GM12878 (cell line): ENCODE results near the gene SETD5. TPM values are rescaled to one million over a fixed set of nuclear protein-coding genes. Genes with fewer than 3 reads are reported as not detected.

Experiments used
- ATAC-seq: fragments of 200-7000 bp; cut with Tn5 transposase; 3 replicates; pipeline ENCODE4 v1.9.1; 2020; ENCODE audit warnings: mild to moderate bottlenecking, moderate library complexity
- BruUV-seq: library from RNA; stranded (reverse); fragments of 400-500 nt; replicated peaks from 2 replicates; lab custom pipeline; 2021; lab: Mats Ljungman, UMichigan
- CTCF ChIA-PET: fragments of 300-600 bp; sonication (Branson Sonifier 250); formaldehyde crosslinking; extraction: SDS; loops from one replicate; lab custom pipeline; 2021; ENCODE audit warnings: inconsistent platforms; lab: Yijun Ruan, JAX
- POLR2A ChIA-PET: fragments of 350-600 bp; formaldehyde crosslinking; extraction: SDS; loops from one replicate; lab custom pipeline; 2021; ENCODE audit warnings: inconsistent platforms; lab: Charles Lee
- RAD21 ChIA-PET: fragments of 300-600 bp; sonication (Branson Sonifier 250); formaldehyde crosslinking; loops from one replicate; lab custom pipeline; 2023; ENCODE audit warnings: antibody characterized with exemption; ENCODE audit not compliant: unreplicated experiment; lab: Charles Lee
- SMC1A ChIA-PET: fragments of 300-600 bp; sonication (Branson Sonifier 250); formaldehyde crosslinking; loops from one replicate; lab custom pipeline; 2023; ENCODE audit not compliant: unreplicated experiment, uncharacterized antibody; lab: Charles Lee
- DNase-seq: peaks from one replicate; pipeline ENCODE4 v3.0.0-alpha.2; 2011; ENCODE audit warnings: low read depth, low spot score
- FAIRE-seq: peaks from 3 replicates; lab custom pipeline; 2011; peaks lifted over from hg19 to GRCh38; lab: Jason Lieb, UNC
- H2AFZ ChIP-seq: 2 replicates; pipeline ENCODE4 v1.6.0; 2011; ENCODE audit warnings: low read depth, low read length, control low read depth; ENCODE audit not compliant: control insufficient read depth
- H3K27ac ChIP-seq: 2 replicates; pipeline ENCODE4 v1.5.1; 2011; ENCODE audit warnings: control low read depth; ENCODE audit not compliant: control insufficient read depth, insufficient read depth
- H3K27me3 ChIP-seq, 2 experiments: replicated peaks in 1 of 2; 2 replicates each; pipeline versions ENCODE4 v1.6.0 to v1.6.1; 2011; ENCODE audit warnings: low read length in 1 of 2; ENCODE audit not compliant: control insufficient read depth in 2 of 2, insufficient read depth in 2 of 2
- H3K36me3 ChIP-seq, 2 experiments: 2 replicates each; pipeline ENCODE4 v1.5.1; 2011; ENCODE audit warnings: low read length in 1 of 2; ENCODE audit not compliant: control insufficient read depth in 2 of 2, insufficient read depth in 2 of 2
- H3K4me1 ChIP-seq: 2 replicates; pipeline ENCODE4 v1.6.1; 2011; ENCODE audit warnings: mild to moderate bottlenecking, low read length, moderate library complexity, mixed read lengths; ENCODE audit not compliant: control insufficient read depth, insufficient read depth
- H3K4me2 ChIP-seq: 2 replicates; pipeline ENCODE4 v1.6.0; 2011; ENCODE audit warnings: control low read depth; ENCODE audit not compliant: control insufficient read depth, insufficient read depth
- H3K4me3 ChIP-seq: fragments of 200-600 bp; sonication (generic); 2 replicates; pipeline ENCODE4 v1.5.1; 2016
- H3K79me2 ChIP-seq: 2 replicates; pipeline ENCODE4 v1.6.0; 2011; ENCODE audit warnings: low read length; ENCODE audit not compliant: control insufficient read depth, insufficient read depth
- H3K9ac ChIP-seq: 2 replicates; pipeline ENCODE4 v1.8.0; 2011; ENCODE audit warnings: low read length, control low read depth, mixed read lengths; ENCODE audit not compliant: control insufficient read depth, insufficient read depth
- H3K9me3 ChIP-seq: replicated peaks from 3 replicates; pipeline ENCODE4 v1.5.1; 2011; ENCODE audit warnings: mild to moderate bottlenecking, low read length; ENCODE audit not compliant: control insufficient read depth, insufficient read depth
- H4K20me1 ChIP-seq: 2 replicates; pipeline ENCODE4 v1.6.0; 2011; ENCODE audit not compliant: control insufficient read depth, insufficient read depth
- RUNX3 ChIP-seq: IDR thresholded peaks from 2 replicates; pipeline ENCODE4 v1.6.1; 2012; ENCODE audit warnings: low read length, inconsistent platforms
- WGBS: methylation state at CpG from one replicate; pipeline ENCODE4 v1.1.6; 2016; ENCODE audit warnings: low lambda C conversion rate; ENCODE audit not compliant: insufficient replicate concordance, insufficient coverage; ENCODE audit errors: missing lambda C conversion rate; 5-methylcytosine and 5-hydroxymethylcytosine counted together
- in situ Hi-C: fragments of 300-500 bp; cut with MboI; formaldehyde crosslinking; loops from 9 replicates; pipeline ENCODE4 v1.14.3; 2018; ENCODE audit warnings: mixed read lengths
- intact Hi-C: fragments of 100-400 bp; cut with micrococcal nuclease; formaldehyde crosslinking; loops from one replicate; pipeline ENCODE4 v1.14.2; 2022; ENCODE audit not compliant: unreplicated experiment
- polyA plus RNA-seq, 11 experiments: library from polyadenylated mRNA; depleted of rRNA in 4 of 11; unstranded in 6 of 11; stranded (reverse) in 5 of 11; fragments of >200 nt; fragmentation: Nextera tagmentation in 4 of 11; fragmentation: Illumina TruSeq in 1 of 11; extraction: Ambion mirVana in 4 of 11; extraction: Trizol in 1 of 11; gene quantifications; 1 replicate in 1 of 11; 2 replicates in 10 of 11; pipeline versions ENCODE4 v1.2.1 to v1.2.3, GENCODE V29; 2011 to 2016; ENCODE audit warnings: inconsistent platforms in 2 of 11, missing spikeins in 2 of 11, low read depth in 1 of 11
- total RNA-seq, 4 experiments: library from RNA; depleted of rRNA in 3 of 4; stranded (reverse); fragments of >200 nt in 3 of 4; fragmentation: Illumina TruSeq in 1 of 4; extraction: Trizol in 1 of 4; gene quantifications; 2 replicates each; pipeline versions ENCODE4 v1.2.1 to v1.2.3, GENCODE V29; 2013 to 2021
- TF ChIP-seq, protein P1 (sequence below): fragments of 450-650 bp; IDR thresholded peaks from 2 replicates; pipeline ENCODE4 v1.6.1; 2017; ENCODE audit warnings: mild to moderate bottlenecking, moderate library complexity

Gene SETD5
- total and polyA plus RNA-seq, 10 of the 15 experiments (the other 5 are each of a cell fraction or from before 2014, with no cell fraction given), result 8.2 to 94.0 (median 55.4) TPM

DNA sequence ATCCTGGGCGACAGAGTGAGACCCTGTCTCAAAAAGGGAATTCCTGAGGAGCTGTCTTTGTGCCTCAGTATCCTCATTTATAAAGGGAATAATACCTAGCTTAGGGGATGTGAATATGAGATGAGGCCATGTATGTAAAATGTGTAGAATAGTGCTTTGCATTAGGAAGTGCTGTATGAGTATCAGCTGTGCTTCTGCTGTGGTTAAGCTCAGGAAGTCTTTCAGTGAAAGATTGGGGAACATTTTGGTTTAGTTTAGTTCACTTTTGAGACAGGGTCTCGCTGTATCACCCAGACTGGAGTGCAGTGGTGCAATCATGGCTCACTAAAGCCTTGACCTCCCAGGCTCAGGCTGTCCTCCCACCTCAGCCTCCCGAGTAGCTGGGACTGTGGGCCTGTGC, 23.9 kb upstream of the SETD5 start:
- intact Hi-C loops, result no loop called here
- Histone ChIP-seq H3K27me3 (no peaks in the 10 kb centered on the region), H3K27ac (no peak overlapping the region), H4K20me1 (no peaks in the 10 kb centered on the region), H3K4me3 (no peak overlapping the region), H3K4me1 (peaks cover 4% of the 10 kb centered on the region; the same call in 1 of the 2 replicates), H3K4me2 (no peak overlapping the region), H3K79me2 (no peaks in the 10 kb centered on the region; the same call in 1 of the 2 replicates), H2AFZ (no peak overlapping the region), H3K9ac (no peak overlapping the region), H3K36me3 (peaks cover 0 to 30% of the 10 kb centered on the region in 2 experiments; a peak in 2 of 4 replicates), H3K9me3 (no peaks in the 10 kb centered on the region)
- ChIA-PET CTCF (no interaction called here), SMC1A (interaction anchor here (2.4 to 3.6 kb wide), 2 partner anchors 10 to 21 kb away, joined by 16 to 18 read pairs; partner anchors contain the start of gene THUMPD3), RAD21 (no interaction called here), POLR2A (interaction anchor here (1.1 to 1.6 kb wide), 2 partner anchors 20 to 26 kb away, joined by 3 to 4 read pairs; no protein-coding TSS in a partner anchor)
- in situ Hi-C loops, result no loop called here
- FAIRE-seq, result no peak
- TF ChIP-seq, protein P1, sequence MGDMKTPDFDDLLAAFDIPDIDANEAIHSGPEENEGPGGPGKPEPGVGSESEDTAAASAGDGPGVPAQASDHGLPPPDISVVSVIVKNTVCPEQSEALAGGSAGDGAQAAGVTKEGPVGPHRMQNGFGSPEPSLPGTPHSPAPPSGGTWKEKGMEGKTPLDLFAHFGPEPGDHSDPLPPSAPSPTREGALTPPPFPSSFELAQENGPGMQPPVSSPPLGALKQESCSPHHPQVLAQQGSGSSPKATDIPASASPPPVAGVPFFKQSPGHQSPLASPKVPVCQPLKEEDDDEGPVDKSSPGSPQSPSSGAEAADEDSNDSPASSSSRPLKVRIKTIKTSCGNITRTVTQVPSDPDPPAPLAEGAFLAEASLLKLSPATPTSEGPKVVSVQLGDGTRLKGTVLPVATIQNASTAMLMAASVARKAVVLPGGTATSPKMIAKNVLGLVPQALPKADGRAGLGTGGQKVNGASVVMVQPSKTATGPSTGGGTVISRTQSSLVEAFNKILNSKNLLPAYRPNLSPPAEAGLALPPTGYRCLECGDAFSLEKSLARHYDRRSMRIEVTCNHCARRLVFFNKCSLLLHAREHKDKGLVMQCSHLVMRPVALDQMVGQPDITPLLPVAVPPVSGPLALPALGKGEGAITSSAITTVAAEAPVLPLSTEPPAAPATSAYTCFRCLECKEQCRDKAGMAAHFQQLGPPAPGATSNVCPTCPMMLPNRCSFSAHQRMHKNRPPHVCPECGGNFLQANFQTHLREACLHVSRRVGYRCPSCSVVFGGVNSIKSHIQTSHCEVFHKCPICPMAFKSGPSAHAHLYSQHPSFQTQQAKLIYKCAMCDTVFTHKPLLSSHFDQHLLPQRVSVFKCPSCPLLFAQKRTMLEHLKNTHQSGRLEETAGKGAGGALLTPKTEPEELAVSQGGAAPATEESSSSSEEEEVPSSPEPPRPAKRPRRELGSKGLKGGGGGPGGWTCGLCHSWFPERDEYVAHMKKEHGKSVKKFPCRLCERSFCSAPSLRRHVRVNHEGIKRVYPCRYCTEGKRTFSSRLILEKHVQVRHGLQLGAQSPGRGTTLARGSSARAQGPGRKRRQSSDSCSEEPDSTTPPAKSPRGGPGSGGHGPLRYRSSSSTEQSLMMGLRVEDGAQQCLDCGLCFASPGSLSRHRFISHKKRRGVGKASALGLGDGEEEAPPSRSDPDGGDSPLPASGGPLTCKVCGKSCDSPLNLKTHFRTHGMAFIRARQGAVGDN, result no peak
- peak; percentile 9; the same call in 1 of the 2 replicates for TF ChIP-seq RUNX3
- DNase-seq, result no peak
- BruUV-seq, result no TSS peak
- WGBS, result 65% methylated on average over 3 of the region's 3 CpGs
- peak; percentile 50 for ATAC-seq
